DMS 273 (cell line): ENCODE measurements around the gene CRABP1.

ENCODE experiments used
- DNase-seq: peaks from one replicate; lab custom pipeline; 2025; ENCODE audit not compliant: unreplicated experiment; lab: John Stamatoyannopoulos, UW

CRABP1 gene

DNA sequence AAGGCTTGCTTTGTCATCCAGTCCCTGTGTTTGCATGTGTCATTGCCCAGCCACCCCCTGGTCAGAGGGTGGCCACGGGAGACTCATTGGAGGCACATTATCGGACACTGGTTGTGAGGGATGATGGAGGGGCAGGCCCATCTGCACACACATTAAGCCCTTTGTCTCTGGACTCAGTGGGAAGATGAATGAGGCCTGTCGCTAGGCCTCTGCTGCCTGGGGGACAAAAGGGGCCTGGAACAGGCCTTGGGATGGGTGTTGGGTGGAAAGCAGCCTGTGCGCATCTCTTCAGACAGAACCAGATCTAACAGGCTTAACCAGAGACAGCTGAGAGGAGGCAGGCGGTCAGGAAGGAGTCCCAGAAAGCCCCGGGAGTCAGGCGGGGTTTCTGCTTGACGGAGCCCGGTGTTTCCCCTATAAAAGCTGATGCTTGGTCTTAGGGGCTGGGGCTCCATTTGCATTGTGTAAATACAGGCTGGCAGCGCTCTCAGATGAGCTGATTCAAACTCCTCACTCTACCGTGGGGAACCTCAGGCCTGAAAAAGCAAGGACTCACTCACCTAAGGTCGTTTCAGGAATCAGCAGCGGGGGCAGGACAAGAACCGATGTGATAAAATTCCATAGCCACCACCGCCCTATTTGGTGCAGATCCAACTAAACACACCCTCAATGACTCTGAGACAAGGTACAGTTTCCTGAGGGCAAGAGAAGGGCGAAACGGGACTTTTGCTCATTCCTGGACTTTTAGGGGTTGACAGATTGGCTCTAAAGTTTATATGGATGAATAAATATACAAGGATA is 23.7 kb upstream of the CRABP1 start:
- no peak for DNase-seq

DNA sequence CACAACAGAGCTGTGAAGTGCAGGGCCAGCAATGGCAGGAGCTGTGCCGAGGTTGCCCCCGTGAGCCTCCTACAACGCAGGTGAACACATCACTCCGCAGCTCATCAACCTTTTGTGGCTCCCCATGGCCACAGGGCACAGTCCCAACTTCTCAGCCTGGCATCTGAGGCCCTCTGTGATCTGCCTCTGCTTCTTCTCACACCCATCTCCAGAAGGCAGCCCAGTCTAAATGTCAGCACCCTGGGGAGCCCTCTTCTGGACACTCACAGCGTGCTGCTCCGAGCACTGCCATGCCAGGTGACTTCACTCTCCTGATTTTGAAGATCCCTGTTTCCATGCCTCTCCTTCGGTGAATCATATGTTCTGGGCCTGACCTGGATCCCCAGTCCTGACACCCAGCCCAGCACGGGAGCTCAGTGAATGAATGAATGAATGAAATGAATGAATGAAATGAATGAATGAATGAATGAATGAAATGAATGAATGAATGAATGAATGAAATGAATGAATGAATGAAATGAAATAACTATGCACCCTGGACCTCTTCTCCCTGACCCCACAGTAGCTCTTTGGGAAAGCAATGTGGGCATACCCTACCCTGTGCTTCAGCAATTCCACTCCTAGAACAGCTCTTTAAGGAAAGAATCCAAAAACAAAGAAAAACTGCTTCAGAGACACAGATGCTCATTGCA is 22.9 kb upstream of the CRABP1 start:
- DNase-seq, result peak; percentile 5

- no peak for DNase-seq
These were observed 20.6 kb upstream of the CRABP1 start for GRCh38 chr15:78319588-78319987.

GRCh38 chr15:78320183-78320582 is 20.0 kb upstream of the CRABP1 start:
- peak; percentile 60 for DNase-seq

DNA sequence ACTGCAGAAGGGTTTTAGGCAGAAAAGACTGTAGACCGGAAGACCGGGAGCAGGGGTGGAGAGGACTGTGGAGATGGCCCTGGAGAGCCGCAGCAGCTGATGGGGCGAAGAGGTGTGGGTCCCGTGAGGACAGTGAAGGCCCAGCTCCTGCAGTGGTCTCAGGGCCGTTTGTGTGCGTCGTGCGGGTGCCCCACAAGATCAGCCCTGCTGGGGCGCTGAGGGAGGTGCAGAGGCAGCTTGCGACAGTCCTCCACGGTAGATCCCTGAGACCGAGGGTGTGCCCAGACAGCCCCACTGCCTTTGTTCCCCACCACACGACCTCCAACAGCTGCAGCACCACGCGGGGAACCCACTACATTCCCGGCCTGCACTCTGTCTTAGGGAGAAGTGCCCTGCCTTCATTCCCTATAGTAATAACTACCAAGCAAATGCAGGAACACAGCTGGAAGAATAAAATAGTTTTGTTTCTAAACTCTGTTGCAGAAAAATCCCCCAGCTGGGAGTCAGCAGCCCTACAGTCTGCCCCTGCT is 19.0 kb upstream of the CRABP1 start:
- no peak for DNase-seq

DNA sequence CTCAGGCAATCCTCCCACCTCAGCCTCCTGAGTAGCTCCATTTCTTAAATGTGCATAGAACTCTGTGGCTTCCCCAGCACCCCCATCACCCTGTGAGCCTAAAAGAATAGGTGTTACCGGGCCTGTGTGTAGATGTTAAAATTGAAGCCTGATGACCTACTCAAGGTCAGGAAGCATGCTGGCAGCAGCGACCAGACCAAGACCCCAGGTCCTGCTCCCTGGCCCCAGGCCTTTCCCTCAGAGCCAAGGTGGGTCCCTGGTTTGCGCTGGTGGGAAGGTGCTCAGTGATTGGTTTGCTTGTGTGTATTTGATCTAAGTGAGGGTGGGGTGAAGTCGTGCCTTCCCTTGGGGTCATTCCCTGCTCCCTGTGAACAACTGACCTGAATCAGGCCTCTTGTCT is 18.4 kb upstream of the CRABP1 start:
- no peak for DNase-seq

- DNase-seq, result no peak
These were observed 17.9 kb upstream of the CRABP1 start for GRCh38 chr15:78322243-78322642.

GRCh38 chr15:78322724-78323521 is 17.2 kb upstream of the CRABP1 start:
- DNase-seq, result no peak

- DNase-seq, result no peak
These were observed 16.5 kb upstream of the CRABP1 start for GRCh38 chr15:78323693-78324092.

DNA sequence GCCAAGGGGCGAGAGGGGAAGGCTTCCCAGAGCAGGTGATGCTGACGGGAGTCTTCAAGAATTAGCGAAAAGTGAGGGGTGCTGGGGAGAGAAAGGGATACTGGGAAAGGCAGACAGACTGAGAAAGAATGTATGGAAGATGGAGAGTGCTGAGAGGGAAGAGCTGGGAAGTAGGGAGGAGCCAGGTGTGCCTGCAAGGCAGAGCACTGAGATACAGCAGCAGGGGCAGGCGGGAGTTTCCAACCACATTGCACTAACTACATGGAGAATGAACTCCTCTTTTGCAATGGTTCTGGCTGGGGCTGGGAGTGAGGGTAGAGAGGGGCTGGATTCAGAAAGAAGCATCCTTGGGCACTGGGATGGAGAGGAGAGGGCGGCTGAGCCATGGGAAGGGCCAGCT is 16.0 kb upstream of the CRABP1 start:
- no peak for DNase-seq

DNA sequence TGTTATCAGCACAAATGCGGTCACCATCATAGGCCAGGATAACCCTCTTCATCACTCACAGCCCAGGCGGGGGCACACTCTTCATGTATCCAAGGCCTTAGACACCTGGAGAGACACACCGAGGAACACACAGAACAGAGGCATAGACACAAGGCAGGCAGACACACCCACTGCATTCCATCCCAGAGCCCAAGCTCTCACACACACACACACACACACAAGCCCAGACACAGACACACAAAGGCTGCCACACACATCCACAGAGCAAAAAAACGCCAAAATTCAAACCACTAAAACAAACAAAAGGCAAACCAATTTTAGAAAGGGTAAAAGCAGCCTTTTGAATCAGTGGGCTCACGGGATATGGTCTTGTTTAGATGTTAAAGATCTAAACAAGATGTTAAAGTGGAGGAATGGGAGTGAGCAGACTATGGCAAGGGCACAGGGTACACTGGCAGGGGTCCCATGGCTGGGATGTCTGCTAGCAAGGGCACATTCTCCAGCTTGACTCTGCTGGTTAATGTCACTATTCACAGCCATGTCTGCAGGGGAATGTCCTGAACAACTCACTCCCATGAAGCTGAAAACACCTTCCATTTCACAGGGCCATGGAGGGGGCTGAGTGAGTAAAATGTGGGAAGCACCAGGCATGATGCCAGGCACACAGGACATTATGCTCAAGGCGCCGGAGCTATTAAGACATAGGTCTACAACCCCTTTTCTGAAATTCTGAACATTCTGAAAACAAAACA is 14.9 kb upstream of the CRABP1 start:
- no peak for DNase-seq

DNA sequence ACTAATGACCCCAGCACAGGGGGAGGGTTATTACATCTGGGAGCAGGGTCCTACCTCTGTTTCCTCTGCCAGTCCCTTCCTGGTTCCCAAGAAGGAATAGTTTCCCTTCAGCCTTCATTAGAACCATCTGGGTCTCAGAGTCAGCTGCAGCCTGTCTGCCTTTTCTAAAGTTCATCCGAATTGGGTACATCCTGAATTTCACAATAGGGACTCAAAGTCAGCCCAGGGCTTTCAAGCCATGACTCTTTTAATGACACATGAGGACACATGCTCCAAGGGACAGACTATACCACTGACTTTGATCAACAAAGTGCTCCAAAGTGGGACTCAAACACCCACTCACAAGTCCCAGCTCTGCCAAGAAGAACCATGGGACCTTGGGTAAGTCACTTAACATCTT is 12.7 kb upstream of the CRABP1 start:
- no peak for DNase-seq

DNA sequence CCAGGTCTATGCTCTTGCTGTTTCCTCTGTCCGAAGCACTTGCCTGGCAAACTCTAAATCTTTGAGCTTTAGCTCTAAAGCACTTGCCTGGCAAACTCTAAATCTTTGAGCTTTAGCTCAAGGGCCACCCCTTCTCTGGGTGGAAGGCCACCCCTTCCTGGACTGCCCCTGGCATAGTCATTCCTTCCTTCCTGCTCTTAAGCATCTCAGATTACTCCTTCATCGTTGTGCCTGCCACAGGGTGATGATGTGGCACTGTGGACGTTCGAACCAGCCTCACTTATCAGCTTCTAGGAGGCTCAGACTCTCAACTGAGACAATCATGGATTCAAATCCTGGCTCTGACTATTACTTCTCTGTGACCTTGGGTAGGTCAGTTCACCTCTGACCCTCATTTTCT is 10.5 kb upstream of the CRABP1 start:
- no peak for DNase-seq

- DNase-seq, result no peak
These were observed 5.3 kb upstream of the CRABP1 start for GRCh38 chr15:78334845-78335244.

GRCh38 chr15:78335985-78336384 is 4.2 kb upstream of the CRABP1 start:
- no peak for DNase-seq

DNA sequence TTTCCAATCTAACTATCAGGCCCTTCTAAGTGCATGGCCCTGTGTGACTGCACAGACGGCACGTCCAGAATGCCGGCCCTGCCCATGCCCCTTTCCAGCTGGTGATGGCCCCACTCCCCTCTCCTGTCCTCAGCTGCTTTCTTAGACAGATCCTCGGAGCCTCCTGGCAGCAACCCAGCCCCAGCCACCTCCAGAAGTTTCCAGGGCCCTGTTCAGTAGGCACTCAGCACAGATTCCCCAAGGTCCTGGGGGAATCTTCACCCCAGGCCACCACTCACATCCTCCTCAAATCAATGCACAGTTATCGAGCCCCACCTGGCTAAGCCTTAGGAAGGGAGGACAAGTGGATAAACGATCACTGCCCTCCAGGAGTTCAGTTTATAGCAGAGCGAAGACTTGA is 1.4 kb upstream of the CRABP1 start:
- no peak for DNase-seq

DNA sequence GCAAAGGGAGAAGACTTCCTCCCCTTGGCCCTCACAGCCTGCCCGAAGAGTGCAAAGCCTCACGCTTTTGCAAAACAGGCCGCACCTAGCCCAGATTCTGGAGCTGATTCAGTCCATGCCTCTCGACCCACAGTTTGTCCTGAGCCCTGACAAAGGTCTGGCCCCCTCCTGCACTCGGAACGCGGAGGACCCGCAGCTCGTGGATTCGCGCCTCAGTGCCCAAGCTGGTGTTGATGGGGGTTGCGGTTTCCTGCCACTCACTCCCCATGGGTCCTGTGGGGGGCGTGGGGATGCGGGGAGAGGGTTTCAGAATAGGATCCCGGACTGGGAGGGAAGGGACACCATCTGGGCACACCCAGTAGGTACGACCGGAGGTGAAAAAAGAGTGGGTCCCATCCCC is 594 bp upstream of the CRABP1 start:
- DNase-seq, result no peak

- no peak for DNase-seq
These were observed 1.2 kb downstream of the CRABP1 start for GRCh38 chr15:78341057-78341987.

DNA sequence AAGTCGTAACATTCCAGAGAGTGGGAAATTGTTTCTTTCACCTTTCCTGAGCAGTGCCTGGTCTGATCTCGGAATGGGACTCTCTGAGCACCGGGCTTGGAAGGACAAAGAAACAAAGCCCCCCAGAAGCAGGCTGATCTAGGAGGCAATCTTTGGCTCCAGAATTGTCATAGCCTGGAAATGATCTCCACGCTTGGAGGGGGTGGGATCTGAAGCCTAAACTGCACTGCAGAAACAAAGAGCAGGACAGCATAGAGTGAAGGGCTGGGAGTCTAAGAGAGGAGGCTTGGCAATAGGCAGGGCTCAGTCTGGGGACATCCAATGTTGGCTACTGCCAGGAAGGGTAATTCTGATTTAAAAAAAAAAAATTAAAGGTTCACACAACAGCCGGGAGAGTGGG is 1.9 kb downstream of the CRABP1 start:
- no peak for DNase-seq
